SK-N-MC (cell line): ENCODE results near the gene AHSG.

Experiments
- DNase-seq: peaks from one replicate; pipeline ENCODE4 v3.0.0-alpha.2; 2011; ENCODE audit warnings: low read depth, low spot score
- H3K27ac ChIP-seq: fragments of 200-600 bp; sonication (generic); 2 replicates; pipeline ENCODE4 v1.5.1; 2016; ENCODE audit warnings: mixed run types
- H3K36me3 ChIP-seq: fragments of 200-600 bp; sonication (generic); 2 replicates; pipeline ENCODE4 v1.6.1; 2017; ENCODE audit warnings: antibody characterized with exemption, low read length, mixed read lengths; ENCODE audit not compliant: insufficient read depth
- H3K4me3 ChIP-seq: fragments of 200-600 bp; sonication (generic); 2 replicates; pipeline ENCODE4 v1.5.1; 2016
- H3K9ac ChIP-seq: fragments of 200-600 bp; sonication (generic); 2 replicates; pipeline ENCODE4 v1.8.0; 2017; ENCODE audit warnings: mixed run types, mixed read lengths; ENCODE audit not compliant: insufficient read length
- H3K9me3 ChIP-seq: fragments of 200-600 bp; sonication (generic); 2 replicates; pipeline ENCODE4 v1.6.1; 2017; ENCODE audit warnings: low read depth, mild to moderate bottlenecking, antibody characterized with exemption, low read length, moderate library complexity, mixed read lengths
- EZH2 ChIP-seq: fragments of 200-600 bp; sonication (generic); IDR thresholded peaks from one replicate; pipeline ENCODE4 v1.6.1; 2017; ENCODE audit warnings: antibody characterized with exemption
- FOXP2 ChIP-seq: optimal IDR thresholded peaks from 2 replicates; pipeline ENCODE3; 2011; ENCODE audit warnings: mild to moderate bottlenecking, moderate library complexity; ENCODE audit not compliant: insufficient read depth; ENCODE audit errors: extremely low read length, control extremely low read depth
- POLR2AphosphoS5 ChIP-seq: IDR thresholded peaks from 2 replicates; pipeline ENCODE4 v1.6.1; 2012; ENCODE audit warnings: mild to moderate bottlenecking, low read depth, low read length, borderline replicate concordance

AHSG gene

GRCh38 chr3:186648851-186649250, 36.0 kb downstream of the AHSG start:
- Histone ChIP-seq H3K36me3 (no peaks in the 10 kb centered on the region), H3K27ac (no peak overlapping the region), H3K9ac (no peak overlapping the region), H3K9me3 (no peaks in the 10 kb centered on the region), H3K4me3 (no peak overlapping the region)
- DNase-seq = no peak
- TF ChIP-seq FOXP2 (no peak), EZH2 (no peak), POLR2AphosphoS5 (no peak)

GRCh38 chr3:186651678-186652215, 38.9 kb downstream of the AHSG start:
- TF ChIP-seq EZH2 = no peak
- TF ChIP-seq FOXP2 = no peak
- TF ChIP-seq POLR2AphosphoS5 = no peak
- H3K9me3 ChIP-seq = no peaks in the 10 kb centered on the region

GRCh38 chr3:186653080-186653707, 40.3 kb downstream of the AHSG start:
- H3K9ac ChIP-seq = no peak overlapping the region
- DNase-seq = no peak
- H3K36me3 ChIP-seq = no peaks in the 10 kb centered on the region
- no peaks in the 10 kb centered on the region for H3K9me3 ChIP-seq
- no peak for TF ChIP-seq FOXP2
- no peak for TF ChIP-seq EZH2
- no peak for TF ChIP-seq POLR2AphosphoS5
- H3K4me3 ChIP-seq = no peak overlapping the region
- H3K27ac ChIP-seq = no peak overlapping the region

More at GRCh38 chr3:186651678-186652215, 38.9 kb downstream of the AHSG start:
- no peak overlapping the region for H3K27ac ChIP-seq
- DNase-seq = no peak
- H3K9ac ChIP-seq = no peak overlapping the region
- H3K36me3 ChIP-seq = no peaks in the 10 kb centered on the region
- H3K4me3 ChIP-seq = no peak overlapping the region

- H3K36me3 ChIP-seq = no peaks in the 10 kb centered on the region
- no peak for DNase-seq
- TF ChIP-seq POLR2AphosphoS5 (no peak), FOXP2 (no peak), EZH2 (no peak)
- H3K4me3 ChIP-seq = no peak overlapping the region
- no peak overlapping the region for H3K27ac ChIP-seq
- H3K9ac ChIP-seq = no peak overlapping the region
- H3K9me3 ChIP-seq = no peaks in the 10 kb centered on the region
Measured at GRCh38 chr3:186653984-186654383, 41.1 kb downstream of the AHSG start.

GRCh38 chr3:186663361-186664118, 50.7 kb downstream of the AHSG start:
- Histone ChIP-seq H3K36me3 (no peaks in the 10 kb centered on the region), H3K9ac (no peak overlapping the region), H3K4me3 (no peak overlapping the region), H3K27ac (no peak overlapping the region), H3K9me3 (no peaks in the 10 kb centered on the region)
- DNase-seq = no peak
- TF ChIP-seq EZH2 (no peak), FOXP2 (no peak), POLR2AphosphoS5 (no peak)

- Histone ChIP-seq H3K36me3 (no peaks in the 10 kb centered on the region), H3K9me3 (no peaks in the 10 kb centered on the region), H3K4me3 (no peak overlapping the region), H3K9ac (no peak overlapping the region), H3K27ac (no peak overlapping the region)
- DNase-seq = no peak
- no peak for TF ChIP-seq POLR2AphosphoS5
- no peak for TF ChIP-seq FOXP2
- no peak for TF ChIP-seq EZH2
Measured at GRCh38 chr3:186664119-186664495, 51.2 kb downstream of the AHSG start.

- Histone ChIP-seq H3K27ac (no peak overlapping the region), H3K36me3 (no peaks in the 10 kb centered on the region), H3K9me3 (no peaks in the 10 kb centered on the region), H3K4me3 (no peak overlapping the region), H3K9ac (no peak overlapping the region)
- no peak for TF ChIP-seq FOXP2
- TF ChIP-seq POLR2AphosphoS5 = no peak
- no peak for TF ChIP-seq EZH2
- no peak for DNase-seq
Measured at GRCh38 chr3:186664506-186664905, 51.6 kb downstream of the AHSG start.

GRCh38 chr3:186665625-186666188, 52.8 kb downstream of the AHSG start, which contains the start of gene HRG:
Gene HRG (plus strand): TSS chr3:186666014. CDS start chr3:186666032, 18 bp downstream.
- TF ChIP-seq POLR2AphosphoS5 = no peak
- TF ChIP-seq EZH2 = no peak
- no peak for TF ChIP-seq FOXP2
- no peak for DNase-seq
- H3K9me3 ChIP-seq = no peaks in the 10 kb centered on the region
- H3K4me3 ChIP-seq = no peak within 1 kb of the TSS
- H3K27ac ChIP-seq = no peak within 1 kb of the TSS
- no peak within 1 kb of the TSS for H3K9ac ChIP-seq
- H3K36me3 ChIP-seq = no peaks in the 10 kb centered on the region
